ENCODE data around the gene VDAC1. TPM values are rescaled to one million over a fixed set of nuclear protein-coding genes. Genes with fewer than 3 reads are reported as not detected.

The VDAC1 gene
- total RNA-seq, 1 donor from 2014 or later: 119 TPM

DNA sequence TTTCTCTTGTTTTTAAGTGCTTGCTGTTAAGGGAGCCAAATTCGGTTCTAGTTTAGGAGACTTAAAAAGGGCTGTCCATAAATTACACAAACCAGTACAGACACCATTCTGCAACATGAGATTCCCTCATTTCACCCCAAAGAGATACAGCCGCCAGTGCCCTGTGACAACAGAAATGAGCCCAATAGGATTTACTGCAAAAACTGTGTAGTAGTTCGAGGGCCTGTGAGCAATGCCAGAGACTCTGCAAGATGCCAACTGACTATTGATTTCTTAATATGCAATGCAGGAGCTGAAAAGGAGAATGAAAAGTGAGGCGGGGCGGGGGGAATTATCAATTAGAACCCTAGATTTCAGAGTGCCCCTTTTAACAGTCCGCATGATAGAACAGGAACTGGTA is 30.6 kb downstream of the VDAC1 start:
- no peak overlapping the region for H3K27ac Mint-ChIP-seq (ENCODE audit: unreplicated experiment)
- H3K27me3 Mint-ChIP-seq (ENCODE audit: unreplicated experiment): no peaks in the 10 kb centered on the region
- no peaks in the 10 kb centered on the region for H3K9me3 Mint-ChIP-seq (ENCODE audit: unreplicated experiment)
- no peak overlapping the region for H3K4me3 Mint-ChIP-seq (ENCODE audit: unreplicated experiment)
- peaks cover 15% of the 10 kb centered on the region for H3K36me3 Mint-ChIP-seq (ENCODE audit: unreplicated experiment)
- TF ChIP-seq, protein P1, sequence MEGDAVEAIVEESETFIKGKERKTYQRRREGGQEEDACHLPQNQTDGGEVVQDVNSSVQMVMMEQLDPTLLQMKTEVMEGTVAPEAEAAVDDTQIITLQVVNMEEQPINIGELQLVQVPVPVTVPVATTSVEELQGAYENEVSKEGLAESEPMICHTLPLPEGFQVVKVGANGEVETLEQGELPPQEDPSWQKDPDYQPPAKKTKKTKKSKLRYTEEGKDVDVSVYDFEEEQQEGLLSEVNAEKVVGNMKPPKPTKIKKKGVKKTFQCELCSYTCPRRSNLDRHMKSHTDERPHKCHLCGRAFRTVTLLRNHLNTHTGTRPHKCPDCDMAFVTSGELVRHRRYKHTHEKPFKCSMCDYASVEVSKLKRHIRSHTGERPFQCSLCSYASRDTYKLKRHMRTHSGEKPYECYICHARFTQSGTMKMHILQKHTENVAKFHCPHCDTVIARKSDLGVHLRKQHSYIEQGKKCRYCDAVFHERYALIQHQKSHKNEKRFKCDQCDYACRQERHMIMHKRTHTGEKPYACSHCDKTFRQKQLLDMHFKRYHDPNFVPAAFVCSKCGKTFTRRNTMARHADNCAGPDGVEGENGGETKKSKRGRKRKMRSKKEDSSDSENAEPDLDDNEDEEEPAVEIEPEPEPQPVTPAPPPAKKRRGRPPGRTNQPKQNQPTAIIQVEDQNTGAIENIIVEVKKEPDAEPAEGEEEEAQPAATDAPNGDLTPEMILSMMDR (IDR thresholded peaks at IDR 0.05): no peak
- DNase-seq (ENCODE audit: extremely low spot score, unreplicated experiment): no peak
- H3K4me1 Mint-ChIP-seq (ENCODE audit: unreplicated experiment): peaks cover 9% of the 10 kb centered on the region

DNA sequence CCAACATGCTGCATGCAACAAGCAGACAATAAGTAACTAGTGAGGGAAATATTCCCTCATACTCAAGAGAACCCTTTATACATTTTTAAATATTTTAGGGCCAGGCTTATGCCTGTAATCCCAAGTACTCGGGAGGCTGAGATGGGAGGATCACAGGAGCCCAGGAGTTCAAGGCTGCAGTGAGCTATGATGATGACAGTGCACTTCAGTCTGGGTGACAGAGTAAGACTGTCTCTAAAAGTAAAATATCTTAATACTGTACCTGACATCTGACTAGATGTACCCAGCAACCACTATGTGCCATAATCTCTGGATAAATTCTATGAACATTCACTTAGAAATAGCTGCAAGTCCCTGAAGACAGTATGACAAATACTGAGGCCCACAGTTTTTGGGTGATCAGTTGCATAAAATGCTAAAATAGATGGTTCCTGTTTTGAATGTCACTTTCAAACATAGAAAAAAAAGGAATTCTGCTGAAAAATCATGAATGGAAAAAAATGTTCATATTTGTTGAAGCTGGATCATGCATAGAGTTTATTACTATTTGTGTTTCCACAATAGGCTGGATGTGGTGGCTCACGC is 34.4 kb downstream of the VDAC1 start:
- Mint-ChIP-seq H3K27ac (ENCODE audit: unreplicated experiment) (peak overlapping the region; percentile 97), H3K4me1 (ENCODE audit: unreplicated experiment) (peaks cover 36% of the 10 kb centered on the region), H3K27me3 (ENCODE audit: unreplicated experiment) (no peaks in the 10 kb centered on the region), H3K36me3 (ENCODE audit: unreplicated experiment) (peaks cover 11% of the 10 kb centered on the region), H3K9me3 (ENCODE audit: unreplicated experiment) (no peaks in the 10 kb centered on the region), H3K4me3 (ENCODE audit: unreplicated experiment) (no peak overlapping the region)
- TF ChIP-seq, protein P1 (IDR thresholded peaks at IDR 0.05): no peak
- DNase-seq (ENCODE audit: extremely low spot score, unreplicated experiment): no peak

DNA sequence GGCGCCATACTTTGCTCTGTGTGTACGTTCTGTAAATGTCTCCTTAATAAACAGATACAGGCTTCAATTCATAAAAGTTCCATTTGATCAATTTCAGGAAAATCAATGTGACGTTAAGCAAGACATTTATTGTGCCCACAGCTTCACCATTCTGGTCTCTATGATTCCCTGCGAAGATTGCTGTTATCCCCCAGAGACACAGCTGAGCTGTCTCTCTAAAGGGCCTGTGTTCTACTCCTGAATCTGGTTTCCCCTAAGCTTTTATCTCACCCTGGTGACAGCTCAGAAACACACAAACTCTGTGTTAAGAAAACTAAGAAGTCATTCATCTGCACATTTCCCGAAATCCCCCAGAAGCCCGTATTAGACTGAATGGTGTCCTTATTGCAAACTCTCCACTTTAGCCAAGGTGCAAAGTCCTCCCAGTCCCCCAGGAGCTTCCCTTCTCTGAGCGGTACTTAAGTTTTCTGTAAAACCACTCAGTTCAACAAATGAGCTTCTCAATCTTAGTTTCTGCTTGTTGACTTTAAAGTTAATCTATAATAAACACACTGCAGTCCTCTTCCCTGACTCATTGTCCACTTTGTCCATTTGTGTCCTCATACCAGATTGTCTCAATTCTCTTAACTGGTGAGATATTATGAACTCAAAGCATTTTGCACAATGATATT is 35.0 kb downstream of the VDAC1 start:
- TF ChIP-seq, protein P1 (IDR thresholded peaks at IDR 0.05): no peak
- no peak for DNase-seq (ENCODE audit: extremely low spot score, unreplicated experiment)
- peaks cover 8% of the 10 kb centered on the region for H3K36me3 Mint-ChIP-seq (ENCODE audit: unreplicated experiment)
- H3K4me1 Mint-ChIP-seq (ENCODE audit: unreplicated experiment): peaks cover 36% of the 10 kb centered on the region
- H3K27me3 Mint-ChIP-seq (ENCODE audit: unreplicated experiment): no peaks in the 10 kb centered on the region
- H3K4me3 Mint-ChIP-seq (ENCODE audit: unreplicated experiment): peak overlapping the region; percentile 98
- H3K9me3 Mint-ChIP-seq (ENCODE audit: unreplicated experiment): no peaks in the 10 kb centered on the region
- H3K27ac Mint-ChIP-seq (ENCODE audit: unreplicated experiment): peak overlapping the region; percentile 97

DNA sequence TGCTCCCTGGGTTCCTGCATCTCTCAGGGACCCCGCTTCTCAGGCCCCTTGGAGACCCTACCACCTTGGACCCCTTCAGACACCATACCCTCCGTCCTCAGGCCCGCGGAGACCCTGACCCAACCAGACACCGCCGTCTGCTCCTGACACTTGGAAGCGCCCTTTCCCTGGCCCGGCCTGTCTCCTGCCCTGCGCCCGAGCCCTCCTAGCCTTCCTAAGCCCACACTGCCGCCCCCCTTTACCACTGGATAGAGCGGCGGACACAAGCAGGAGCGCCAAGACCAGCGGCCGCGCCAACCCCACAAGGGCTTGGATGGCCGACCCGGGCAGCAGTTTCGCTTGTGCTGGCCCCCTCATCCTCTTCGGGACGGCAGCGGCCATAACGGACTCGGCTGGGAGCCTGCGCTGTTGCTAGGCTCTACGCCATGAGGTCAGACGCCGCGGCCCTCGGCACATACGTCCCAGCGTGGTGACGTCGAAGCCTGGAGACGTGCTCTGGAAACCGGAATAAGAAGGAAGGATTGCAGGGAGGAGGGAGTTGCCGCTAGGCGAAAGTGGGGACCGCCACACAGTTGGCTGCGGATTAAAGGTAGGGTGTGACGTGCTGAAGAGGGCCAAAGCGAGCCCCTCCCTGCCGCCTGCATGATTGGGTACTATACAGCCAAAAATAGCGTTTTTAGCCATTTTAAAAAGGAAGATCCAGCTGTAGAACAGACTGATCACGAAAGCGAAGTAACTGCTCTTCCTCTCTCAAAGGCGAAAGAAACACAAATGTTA is 36.4 kb downstream of the VDAC1 start, which contains the start of gene C5orf15:
C5orf15 (minus strand) TSS at position 422 of the 777 bp plus-strand sequence; CDS start at position 381, 41 bp downstream.
- peaks cover 7% of the 10 kb centered on the region for H3K36me3 Mint-ChIP-seq (ENCODE audit: unreplicated experiment)
- peak within 1 kb of the TSS; percentile 97 for H3K27ac Mint-ChIP-seq (ENCODE audit: unreplicated experiment)
- TF ChIP-seq, protein P1 (IDR thresholded peaks at IDR 0.05): peak; percentile 30
- no peaks in the 10 kb centered on the region for H3K9me3 Mint-ChIP-seq (ENCODE audit: unreplicated experiment)
- peak; percentile 96 for DNase-seq (ENCODE audit: extremely low spot score, unreplicated experiment)
- no peaks in the 10 kb centered on the region for H3K27me3 Mint-ChIP-seq (ENCODE audit: unreplicated experiment)
- H3K4me1 Mint-ChIP-seq (ENCODE audit: unreplicated experiment): peaks cover 37% of the 10 kb centered on the region
- peak within 1 kb of the TSS; percentile 98 for H3K4me3 Mint-ChIP-seq (ENCODE audit: unreplicated experiment)

Measured in osteocyte (in vitro differentiated cells).